ENCODE results near the gene E2F4. TPM values are rescaled to one million over a fixed set of nuclear protein-coding genes. Genes with fewer than 3 reads are reported as not detected.

Gene E2F4
- total and polyA plus RNA-seq, 9 of the 15 experiments (the other 6 are each of a cell fraction or from before 2014, with no cell fraction given): 9.7 to 139 (median 106) TPM

DNA sequence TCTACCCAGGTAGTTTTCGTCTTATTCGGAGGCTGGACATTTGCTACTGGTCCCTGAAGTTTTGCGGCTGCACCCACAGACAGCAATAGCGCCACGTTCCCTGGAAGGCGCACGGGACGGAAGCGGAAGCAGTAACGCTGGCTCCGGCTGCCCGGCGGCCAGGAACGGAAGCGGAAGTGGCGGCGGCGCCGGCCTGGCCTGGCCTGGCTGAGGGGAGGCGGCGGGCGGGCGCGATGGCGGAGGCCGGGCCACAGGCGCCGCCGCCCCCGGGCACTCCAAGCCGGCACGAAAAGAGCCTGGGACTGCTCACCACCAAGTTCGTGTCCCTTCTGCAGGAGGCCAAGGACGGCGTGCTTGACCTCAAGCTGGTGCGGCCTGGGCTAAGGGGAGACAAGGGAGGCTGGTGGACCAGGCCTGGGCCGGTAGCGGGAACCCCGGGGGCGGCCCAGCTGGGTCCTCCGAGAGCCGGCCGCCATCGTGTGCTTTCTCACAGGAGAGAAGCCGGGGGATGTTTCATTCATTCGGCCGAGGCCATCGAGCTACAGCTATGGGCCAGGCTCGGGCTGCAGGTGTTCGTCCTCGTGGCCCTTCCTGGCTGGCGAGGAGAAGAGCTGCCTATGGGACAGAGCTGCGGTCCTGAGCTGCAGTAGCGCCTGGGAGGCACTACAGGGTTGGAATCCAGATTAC lies at the start of gene E2F4 (continued):
- no peak for TF ChIP-seq NCOA6 (IDR thresholded peaks at IDR 0.05)
- no peak for TF ChIP-seq ZNF830 (CRISPR knock-in tag; IDR thresholded peaks at IDR 0.05)
- no peak for TF ChIP-seq RHOXF2B (CRISPR knock-in tag; conservative IDR thresholded peaks at IDR 0.05)
- peak; percentile 41; the same call in 1 of the 2 replicates for TF ChIP-seq EP300 (IDR thresholded peaks at IDR 0.05; ENCODE audit: low read length)
- no peak for TF ChIP-seq SRSF7 (optimal IDR thresholded peaks at IDR 0.05; ENCODE audit: low read depth, low read length)
- TF ChIP-seq, protein P1, sequence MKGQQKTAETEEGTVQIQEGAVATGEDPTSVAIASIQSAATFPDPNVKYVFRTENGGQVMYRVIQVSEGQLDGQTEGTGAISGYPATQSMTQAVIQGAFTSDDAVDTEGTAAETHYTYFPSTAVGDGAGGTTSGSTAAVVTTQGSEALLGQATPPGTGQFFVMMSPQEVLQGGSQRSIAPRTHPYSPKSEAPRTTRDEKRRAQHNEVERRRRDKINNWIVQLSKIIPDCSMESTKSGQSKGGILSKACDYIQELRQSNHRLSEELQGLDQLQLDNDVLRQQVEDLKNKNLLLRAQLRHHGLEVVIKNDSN (CRISPR knock-in tag; IDR thresholded peaks at IDR 0.05): peak; percentile 51; the same call in 1 of the 2 replicates
- TF ChIP-seq ZNF551 (CRISPR knock-in tag; IDR thresholded peaks at IDR 0.05): no peak
- no peak for TF ChIP-seq PHB (CRISPR knock-in tag; IDR thresholded peaks at IDR 0.05)
- TF ChIP-seq TRIM28 (IDR thresholded peaks at IDR 0.05): no peak
- TF ChIP-seq LCOR (CRISPR knock-in tag; IDR thresholded peaks at IDR 0.05): peak; percentile 69; the same call in 1 of the 2 replicates
- peak; percentile 93 for TF ChIP-seq NEUROD1 (IDR thresholded peaks at IDR 0.05; ENCODE audit: borderline replicate concordance, low read depth, low read length, partially characterized antibody)
- TF ChIP-seq, protein P2, sequence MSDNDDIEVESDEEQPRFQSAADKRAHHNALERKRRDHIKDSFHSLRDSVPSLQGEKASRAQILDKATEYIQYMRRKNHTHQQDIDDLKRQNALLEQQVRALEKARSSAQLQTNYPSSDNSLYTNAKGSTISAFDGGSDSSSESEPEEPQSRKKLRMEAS (CRISPR knock-in tag; IDR thresholded peaks at IDR 0.05): peak; percentile 36; the same call in 1 of the 2 replicates
- TF ChIP-seq PHB2 (IDR thresholded peaks at IDR 0.05; ENCODE audit: low read depth): no peak
- 0 out of 2 replicates have a peak, but pooled peaks have one; percentile 8 for TF ChIP-seq ZNF24 (IDR thresholded peaks at IDR 0.05)
- TF ChIP-seq KLF1 (tag; IDR thresholded peaks at IDR 0.05): peak; percentile 62; the same call in 1 of the 2 replicates
- TF ChIP-seq, protein P3, sequence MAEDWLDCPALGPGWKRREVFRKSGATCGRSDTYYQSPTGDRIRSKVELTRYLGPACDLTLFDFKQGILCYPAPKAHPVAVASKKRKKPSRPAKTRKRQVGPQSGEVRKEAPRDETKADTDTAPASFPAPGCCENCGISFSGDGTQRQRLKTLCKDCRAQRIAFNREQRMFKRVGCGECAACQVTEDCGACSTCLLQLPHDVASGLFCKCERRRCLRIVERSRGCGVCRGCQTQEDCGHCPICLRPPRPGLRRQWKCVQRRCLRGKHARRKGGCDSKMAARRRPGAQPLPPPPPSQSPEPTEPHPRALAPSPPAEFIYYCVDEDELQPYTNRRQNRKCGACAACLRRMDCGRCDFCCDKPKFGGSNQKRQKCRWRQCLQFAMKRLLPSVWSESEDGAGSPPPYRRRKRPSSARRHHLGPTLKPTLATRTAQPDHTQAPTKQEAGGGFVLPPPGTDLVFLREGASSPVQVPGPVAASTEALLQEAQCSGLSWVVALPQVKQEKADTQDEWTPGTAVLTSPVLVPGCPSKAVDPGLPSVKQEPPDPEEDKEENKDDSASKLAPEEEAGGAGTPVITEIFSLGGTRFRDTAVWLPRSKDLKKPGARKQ (CRISPR knock-in tag; IDR thresholded peaks at IDR 0.05): no peak
- TF ChIP-seq RAD21 (CRISPR knock-in tag; conservative IDR thresholded peaks at IDR 0.05 in 1 of 2, IDR thresholded peaks at IDR 0.05 in 1 of 2): no peak
- TF ChIP-seq ZSCAN32 (CRISPR knock-in tag; IDR thresholded peaks at IDR 0.05): no peak
- TF ChIP-seq FOXA3 (CRISPR knock-in tag; conservative IDR thresholded peaks at IDR 0.05 in 1 of 2, IDR thresholded peaks at IDR 0.05 in 1 of 2): 0 out of 4 replicates have a peak, but pooled peaks of 1 of the 2 experiments have one; percentile 35
- peak; percentile 90 for TF ChIP-seq CXXC5 (CRISPR knock-in tag; IDR thresholded peaks at IDR 0.05)
- TF ChIP-seq ZNF316 (IDR thresholded peaks at IDR 0.05): no peak
- no peak for TF ChIP-seq PURB (CRISPR knock-in tag; IDR thresholded peaks at IDR 0.05; ENCODE audit: low read depth)
- no peak for TF ChIP-seq HDAC2 (IDR thresholded peaks at IDR 0.05)
- TF ChIP-seq, protein P4, sequence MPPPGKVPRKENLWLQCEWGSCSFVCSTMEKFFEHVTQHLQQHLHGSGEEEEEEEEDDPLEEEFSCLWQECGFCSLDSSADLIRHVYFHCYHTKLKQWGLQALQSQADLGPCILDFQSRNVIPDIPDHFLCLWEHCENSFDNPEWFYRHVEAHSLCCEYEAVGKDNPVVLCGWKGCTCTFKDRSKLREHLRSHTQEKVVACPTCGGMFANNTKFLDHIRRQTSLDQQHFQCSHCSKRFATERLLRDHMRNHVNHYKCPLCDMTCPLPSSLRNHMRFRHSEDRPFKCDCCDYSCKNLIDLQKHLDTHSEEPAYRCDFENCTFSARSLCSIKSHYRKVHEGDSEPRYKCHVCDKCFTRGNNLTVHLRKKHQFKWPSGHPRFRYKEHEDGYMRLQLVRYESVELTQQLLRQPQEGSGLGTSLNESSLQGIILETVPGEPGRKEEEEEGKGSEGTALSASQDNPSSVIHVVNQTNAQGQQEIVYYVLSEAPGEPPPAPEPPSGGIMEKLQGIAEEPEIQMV (tag; conservative IDR thresholded peaks at IDR 0.05; ENCODE audit: low read depth): no peak
- no peak for TF ChIP-seq TRIM24 (IDR thresholded peaks at IDR 0.05)
- peak in 1 of 2 experiments; percentile 99 for TF ChIP-seq NCOA2 (IDR thresholded peaks at IDR 0.05; ENCODE audit: partially characterized antibody in 2 of 2)
- TF ChIP-seq PCBP2 (IDR thresholded peaks at IDR 0.05; ENCODE audit: low read depth, low read length, poor library complexity, severe bottlenecking): no peak
- TF ChIP-seq ZKSCAN3 (CRISPR knock-in tag; IDR thresholded peaks at IDR 0.05): no peak
